DOHH2 (cell line): ENCODE measurements around the gene STK16.

ENCODE experiments used
- EZH2phosphoT487 ChIP-seq: fragments of 200-600 bp; sonication (generic); IDR thresholded peaks from 2 replicates; pipeline ENCODE4 v1.6.1; 2017; ENCODE audit warnings: borderline replicate concordance, mild to moderate bottlenecking, antibody characterized with exemption, low read length, moderate library complexity, mixed read lengths
- TF ChIP-seq, protein P1 (sequence below): fragments of 200-600 bp; sonication (generic); IDR thresholded peaks from one replicate; pipeline ENCODE4 v1.5.1; 2014; ENCODE audit warnings: antibody characterized with exemption, mild to moderate bottlenecking, low read depth, low read length; ENCODE audit not compliant: poor library complexity, severe bottlenecking

DNA sequence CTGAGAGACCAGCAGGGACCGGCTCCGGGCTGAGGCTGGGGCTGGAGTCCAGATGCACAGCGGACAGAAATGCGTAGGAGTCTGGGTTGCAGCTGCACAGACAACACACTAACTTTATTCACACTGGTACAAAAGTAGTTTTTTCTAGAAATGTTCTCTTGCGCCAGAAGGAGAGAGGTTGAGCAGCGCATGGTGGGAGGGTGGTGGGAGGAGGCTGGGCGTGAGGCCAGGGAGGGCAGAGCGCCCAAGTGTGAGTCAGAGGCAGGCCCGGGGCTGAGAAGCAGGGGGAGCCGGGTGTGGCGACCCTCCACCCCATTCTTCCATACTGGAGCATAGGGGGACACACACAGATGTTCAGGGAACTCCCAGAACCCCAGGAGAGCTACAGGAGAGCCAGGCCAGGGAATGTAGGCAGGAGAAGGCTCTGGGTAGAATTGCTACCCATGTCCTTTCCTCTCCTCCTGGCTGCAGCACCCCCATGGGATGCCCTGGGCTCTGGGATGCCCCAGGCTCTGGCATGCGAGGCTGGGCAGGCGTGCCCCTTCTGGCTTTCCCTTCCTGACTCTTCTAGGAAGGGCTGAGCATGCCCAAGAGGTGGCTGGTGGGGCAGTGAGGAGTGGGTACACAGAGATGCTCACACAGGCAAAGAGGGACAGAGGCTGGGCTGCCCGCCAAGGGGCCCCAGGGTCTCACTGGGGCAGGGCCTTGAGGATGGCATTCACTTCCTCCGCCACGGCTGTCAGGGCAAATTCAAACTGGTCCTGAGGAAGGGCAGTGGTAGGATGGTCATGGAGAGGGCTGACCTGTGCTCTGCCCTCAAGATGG, 44.5 kb downstream of the STK16 start:
- TF ChIP-seq, protein P1, sequence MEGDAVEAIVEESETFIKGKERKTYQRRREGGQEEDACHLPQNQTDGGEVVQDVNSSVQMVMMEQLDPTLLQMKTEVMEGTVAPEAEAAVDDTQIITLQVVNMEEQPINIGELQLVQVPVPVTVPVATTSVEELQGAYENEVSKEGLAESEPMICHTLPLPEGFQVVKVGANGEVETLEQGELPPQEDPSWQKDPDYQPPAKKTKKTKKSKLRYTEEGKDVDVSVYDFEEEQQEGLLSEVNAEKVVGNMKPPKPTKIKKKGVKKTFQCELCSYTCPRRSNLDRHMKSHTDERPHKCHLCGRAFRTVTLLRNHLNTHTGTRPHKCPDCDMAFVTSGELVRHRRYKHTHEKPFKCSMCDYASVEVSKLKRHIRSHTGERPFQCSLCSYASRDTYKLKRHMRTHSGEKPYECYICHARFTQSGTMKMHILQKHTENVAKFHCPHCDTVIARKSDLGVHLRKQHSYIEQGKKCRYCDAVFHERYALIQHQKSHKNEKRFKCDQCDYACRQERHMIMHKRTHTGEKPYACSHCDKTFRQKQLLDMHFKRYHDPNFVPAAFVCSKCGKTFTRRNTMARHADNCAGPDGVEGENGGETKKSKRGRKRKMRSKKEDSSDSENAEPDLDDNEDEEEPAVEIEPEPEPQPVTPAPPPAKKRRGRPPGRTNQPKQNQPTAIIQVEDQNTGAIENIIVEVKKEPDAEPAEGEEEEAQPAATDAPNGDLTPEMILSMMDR = no peak
- TF ChIP-seq EZH2phosphoT487 = no peak
